ENCODE data around the gene RAD17. TPM values are rescaled to one million over a fixed set of nuclear protein-coding genes. Genes with fewer than 3 reads are reported as not detected.
A peak's percentile ranks its signal among the peaks of the same experiment; 100 is the strongest.

RAD17 gene
- polyA plus RNA-seq, 2 of the 4 experiments (the other 2 are of a cell fraction), result 13.3 to 24.3 TPM

- DNase-seq (ENCODE audit: low read depth in 1 of 2, low spot score in 1 of 2) (no peak), FAIRE-seq (no peak), ATAC-seq (no peak)
- Histone ChIP-seq H3K4me1 (no peaks in the 10 kb centered on the region), H3K4me3 (no peak overlapping the region), H3K27ac (no peak overlapping the region), H3K4me2 (no peak overlapping the region), H3K9me3 (no peaks in the 10 kb centered on the region)
- CTCF ChIA-PET, result interaction anchor here (1.6 kb wide), 1 partner anchor 9 kb away, joined by 6 read pairs; no protein-coding TSS in a partner anchor
- no peak for TF ChIP-seq RCOR1 (IDR thresholded peaks at IDR 0.05; ENCODE audit: low read depth, low read length)
- no peak for TF ChIP-seq MAX (IDR thresholded peaks at IDR 0.05)
- TF ChIP-seq ZSCAN20 (CRISPR knock-in tag; IDR thresholded peaks at IDR 0.05), result no peak
- no peak for TF ChIP-seq ZFP36 (IDR thresholded peaks at IDR 0.05; ENCODE audit: borderline replicate concordance, partially characterized antibody)
- no peak for TF ChIP-seq FOXS1 (CRISPR knock-in tag; IDR thresholded peaks at IDR 0.05)
- TF ChIP-seq NFE2L2 (conservative IDR thresholded peaks at IDR 0.05; ENCODE audit: low read length), result no peak
- TF ChIP-seq HOXB13 (CRISPR knock-in tag; IDR thresholded peaks at IDR 0.05; ENCODE audit: low read depth), result no peak
- TF ChIP-seq HDAC2 (IDR thresholded peaks at IDR 0.05), result no peak
- no peak for TF ChIP-seq TFCP2L1 (CRISPR knock-in tag; IDR thresholded peaks at IDR 0.05)
- TF ChIP-seq MYC (IDR thresholded peaks at IDR 0.05; ENCODE audit: borderline replicate concordance, low read length), result no peak
- TF ChIP-seq, protein P1, sequence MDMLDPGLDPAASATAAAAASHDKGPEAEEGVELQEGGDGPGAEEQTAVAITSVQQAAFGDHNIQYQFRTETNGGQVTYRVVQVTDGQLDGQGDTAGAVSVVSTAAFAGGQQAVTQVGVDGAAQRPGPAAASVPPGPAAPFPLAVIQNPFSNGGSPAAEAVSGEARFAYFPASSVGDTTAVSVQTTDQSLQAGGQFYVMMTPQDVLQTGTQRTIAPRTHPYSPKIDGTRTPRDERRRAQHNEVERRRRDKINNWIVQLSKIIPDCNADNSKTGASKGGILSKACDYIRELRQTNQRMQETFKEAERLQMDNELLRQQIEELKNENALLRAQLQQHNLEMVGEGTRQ (IDR thresholded peaks at IDR 0.05), result no peak
- TF ChIP-seq RARB (CRISPR knock-in tag; IDR thresholded peaks at IDR 0.05), result no peak
- POLR2A ChIA-PET, result interaction anchor here (1.0 kb wide), 1 partner anchor 10 kb away, joined by 3 read pairs; the partner anchor contains the start of gene CCDC125
- WGBS (ENCODE audit: missing lambda C conversion rate), result 50% methylated on average over 1 of the region's 1 CpG
Measured at GRCh38 chr5:69343083-69343482, 26.5 kb upstream of the RAD17 start.

DNA sequence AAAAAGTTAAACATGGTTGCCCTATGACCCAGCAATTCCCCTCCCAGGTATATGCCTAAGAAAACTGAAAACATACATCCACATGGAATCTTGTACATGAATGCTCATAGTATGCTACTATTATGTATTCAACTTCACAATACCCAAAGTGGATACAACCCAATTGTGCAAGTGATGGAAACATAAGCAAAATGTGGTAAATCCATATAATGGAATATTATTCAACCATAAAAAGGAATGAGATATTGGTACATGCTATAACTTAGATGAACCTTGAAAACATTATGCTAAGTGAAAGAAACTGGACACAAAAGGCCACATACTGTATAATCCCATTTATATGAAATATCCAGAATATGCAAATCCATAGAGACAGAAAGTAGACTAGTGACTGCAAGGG lies 19.0 kb upstream of the RAD17 start:
- Histone ChIP-seq H3K27ac (no peak overlapping the region), H3K4me1 (no peaks in the 10 kb centered on the region), H3K4me3 (no peak overlapping the region), H3K9me3 (no peaks in the 10 kb centered on the region), H3K4me2 (no peak overlapping the region)
- POLR2A ChIA-PET, result no interaction called here
- CTCF ChIA-PET, result no interaction called here
- TF ChIP-seq, protein P2, sequence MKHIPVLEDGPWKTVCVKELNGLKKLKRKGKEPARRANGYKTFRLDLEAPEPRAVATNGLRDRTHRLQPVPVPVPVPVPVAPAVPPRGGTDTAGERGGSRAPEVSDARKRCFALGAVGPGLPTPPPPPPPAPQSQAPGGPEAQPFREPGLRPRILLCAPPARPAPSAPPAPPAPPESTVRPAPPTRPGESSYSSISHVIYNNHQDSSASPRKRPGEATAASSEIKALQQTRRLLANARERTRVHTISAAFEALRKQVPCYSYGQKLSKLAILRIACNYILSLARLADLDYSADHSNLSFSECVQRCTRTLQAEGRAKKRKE (CRISPR knock-in tag; IDR thresholded peaks at IDR 0.05; ENCODE audit: low read depth), result no peak
- ATAC-seq (no peak), DNase-seq (ENCODE audit: low read depth in 1 of 2, low spot score in 1 of 2) (no peak), FAIRE-seq (no peak)

DNA sequence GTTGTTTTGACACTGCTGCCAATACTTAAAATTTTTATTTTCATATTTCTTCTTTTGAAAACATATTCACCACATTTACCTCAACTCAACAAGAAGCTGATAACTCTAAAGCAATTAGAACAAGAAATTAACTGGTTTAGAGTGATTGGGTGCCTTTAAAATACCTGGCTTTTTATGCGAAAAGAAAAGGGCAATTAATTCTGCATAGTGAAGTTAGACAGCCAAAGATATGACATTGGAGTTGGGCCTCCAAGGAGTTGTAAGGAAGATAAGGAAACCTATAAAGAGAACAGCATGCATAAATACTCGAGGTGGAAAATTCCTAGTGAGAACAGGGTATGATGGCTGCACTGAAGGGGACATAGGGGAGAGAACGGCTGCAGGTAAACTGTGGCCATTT lies 9.9 kb upstream of the RAD17 start:
- Histone ChIP-seq H3K27ac (no peak overlapping the region), H3K4me2 (no peak overlapping the region), H3K4me1 (no peaks in the 10 kb centered on the region), H3K9me3 (no peaks in the 10 kb centered on the region), H3K4me3 (no peak overlapping the region)
- peak; percentile 46 for FAIRE-seq
- TF ChIP-seq HES2 (IDR thresholded peaks at IDR 0.05), result no peak
- no peak for TF ChIP-seq HEYL (CRISPR knock-in tag; IDR thresholded peaks at IDR 0.05)
- TF ChIP-seq FOSL2 (IDR thresholded peaks at IDR 0.05), result no peak
- no peak for TF ChIP-seq FOSL2 (CRISPR knock-in tag; IDR thresholded peaks at IDR 0.05)
- no peak for DNase-seq (ENCODE audit: low read depth in 1 of 2, low spot score in 1 of 2)
- no peak for ATAC-seq
- WGBS (ENCODE audit: missing lambda C conversion rate), result 85% methylated on average over 3 of the region's 3 CpGs
- CTCF ChIA-PET, result interaction anchor here (1.0 to 2.1 kb wide), 2 partner anchors 13 to 266 kb away, joined by 3 to 7 read pairs; partner anchors contain the start of gene SLC30A5
- POLR2A ChIA-PET, result no interaction called here

- Histone ChIP-seq H3K4me2 (no peak overlapping the region), H3K9me3 (no peaks in the 10 kb centered on the region), H3K4me1 (no peaks in the 10 kb centered on the region; the same call in 2 of the 3 replicates), H3K27ac (no peak overlapping the region), H3K4me3 (no peak overlapping the region)
- POLR2A ChIA-PET, result no interaction called here
- ATAC-seq (no peak), FAIRE-seq (no peak), DNase-seq (ENCODE audit: low read depth in 1 of 2, low spot score in 1 of 2) (no peak)
- WGBS (ENCODE audit: missing lambda C conversion rate), result 91% methylated on average over 1 of the region's 1 CpG
- CTCF ChIA-PET, result interaction anchor here (1.0 to 1.9 kb wide), 2 partner anchors 26 to 267 kb away, joined by 3 to 4 read pairs; partner anchors contain the start of gene SLC30A5
- TF ChIP-seq ZSCAN20 (CRISPR knock-in tag; IDR thresholded peaks at IDR 0.05), result no peak
Measured at GRCh38 chr5:69360442-69360841, 9.2 kb upstream of the RAD17 start.
